HepG2 (cell line): ENCODE measurements around the gene SUSD4. TPM values are rescaled to one million over a fixed set of nuclear protein-coding genes. Genes with fewer than 3 reads are reported as not detected.

Experiments used
- FOXA1 ChIP-seq, 2 experiments: fragments of 450-650 bp in 1 of 2; sonication (generic) in 1 of 2; formaldehyde crosslinking in 1 of 2; IDR thresholded peaks; 2 replicates each; pipeline versions ENCODE4 v1.4.0 to v1.6.1; 2016 to 2020; ENCODE audit warnings: missing genetic modification reagents in 1 of 2
- HOXA7 ChIP-seq: sonication (generic); formaldehyde crosslinking; IDR thresholded peaks from 2 replicates; pipeline ENCODE4 v1.8.1; 2022; ENCODE audit warnings: mild to moderate bottlenecking, missing genetic modification reagents, moderate library complexity
- KAT7 ChIP-seq: IDR thresholded peaks from 2 replicates; pipeline ENCODE4 v1.6.1; 2018; ENCODE audit warnings: borderline replicate concordance, missing compliant biosample characterization
- ZNF253 ChIP-seq: sonication (generic); formaldehyde crosslinking; IDR thresholded peaks from 2 replicates; pipeline ENCODE4 v1.8.0; 2022; ENCODE audit warnings: mild to moderate bottlenecking, missing genetic modification reagents, borderline replicate concordance
- ZNF572 ChIP-seq: sonication (generic); formaldehyde crosslinking; IDR thresholded peaks from 2 replicates; pipeline ENCODE4 v1.5.1; 2020; ENCODE audit warnings: mild to moderate bottlenecking, missing genetic modification reagents
- ZNF781 ChIP-seq: sonication (generic); formaldehyde crosslinking; IDR thresholded peaks from 2 replicates; pipeline ENCODE4 v1.5.1; 2020; ENCODE audit warnings: borderline replicate concordance, mild to moderate bottlenecking, missing genetic modification reagents; ENCODE audit errors: not compliant biosample characterization
- polyA plus RNA-seq, 8 experiments: library from polyadenylated mRNA; depleted of rRNA in 3 of 8; stranded (reverse) in 7 of 8; unstranded in 1 of 8; fragments of >200 nt; fragmentation: Illumina TruSeq in 4 of 8; extraction: Trizol in 4 of 8; gene quantifications; 2 replicates each; pipeline versions ENCODE4 v1.2.1 to v1.2.3, GENCODE V29; 2011 to 2016; ENCODE audit warnings: low read depth in 4 of 8, missing spikeins in 1 of 8, mixed read lengths in 1 of 8; ENCODE audit not compliant: insufficient read depth in 1 of 8
- total RNA-seq, 5 experiments: library from RNA; depleted of rRNA; stranded (reverse); fragments of >200 nt; fragmentation: Illumina TruSeq; extraction: Trizol; gene quantifications; 2 replicates each; pipeline ENCODE4 v1.2.3, GENCODE V29; 2016; ENCODE audit warnings: low read depth in 1 of 5
- TF ChIP-seq, protein P1 (sequence below), 2 experiments: sonication (generic) in 1 of 2; formaldehyde crosslinking in 1 of 2; IDR thresholded peaks; 2 replicates each; pipeline versions ENCODE4 v1.4.0 to v1.6.1; 2016 to 2020; ENCODE audit warnings: borderline replicate concordance in 1 of 2, low read depth in 1 of 2, mild to moderate bottlenecking in 1 of 2, missing genetic modification reagents in 1 of 2
- TF ChIP-seq, protein P2 (sequence below): sonication (generic); formaldehyde crosslinking; IDR thresholded peaks from 2 replicates; pipeline ENCODE4 v1.4.0; 2020; ENCODE audit warnings: missing genetic modification reagents, borderline replicate concordance

The SUSD4 gene
- total and polyA plus RNA-seq, 2 of the 13 experiments (the other 11 are each of a cell fraction or from before 2014, with no cell fraction given) = not detected

DNA sequence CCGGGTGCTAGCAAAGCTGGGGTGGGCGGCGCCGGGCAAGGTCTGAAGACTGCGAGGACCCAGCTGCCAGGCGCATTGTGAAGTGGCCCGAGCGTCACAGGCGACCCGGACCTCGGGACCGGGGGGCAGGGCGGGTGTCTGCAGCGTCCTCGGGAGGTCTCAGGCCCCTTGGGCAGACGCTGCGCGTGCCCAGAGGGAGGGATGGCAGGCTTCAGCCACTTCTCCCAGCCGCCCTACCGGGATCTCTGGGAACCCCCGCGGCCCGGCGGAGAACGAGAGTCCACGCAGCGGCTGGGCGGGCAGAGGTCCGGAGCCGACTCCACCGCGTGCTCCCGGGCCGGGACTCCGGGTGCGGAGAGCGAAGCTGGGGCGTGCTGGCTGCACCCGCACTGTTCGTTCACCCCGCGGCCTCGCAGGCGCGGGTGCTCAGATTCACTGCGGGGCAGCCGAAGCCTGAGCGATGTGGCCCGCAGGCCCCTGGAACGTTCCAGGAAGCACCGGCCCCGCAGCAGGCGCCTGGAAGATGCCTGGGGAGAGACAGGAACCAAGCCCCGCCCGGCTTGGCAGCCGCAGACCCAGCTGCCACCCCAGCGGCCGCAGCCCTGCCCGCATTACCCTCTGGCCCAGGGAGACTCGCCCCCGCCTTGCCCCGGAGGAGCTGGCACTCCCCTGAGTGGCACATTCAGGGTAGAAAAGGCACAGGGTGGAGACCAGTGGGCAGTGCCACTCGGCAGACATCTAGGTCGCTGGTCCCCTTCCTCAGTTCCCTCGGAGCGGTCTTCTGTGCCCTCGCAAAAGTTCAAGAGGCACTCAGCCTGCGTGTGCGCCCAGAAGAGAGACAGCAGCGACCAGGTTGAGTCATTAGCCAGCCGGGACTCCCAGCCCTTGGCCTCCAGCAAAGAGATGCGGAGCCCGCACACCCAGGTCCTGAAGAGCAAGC is 29.6 kb upstream of the SUSD4 start, which contains the start of gene CCDC185 (continued):
- TF ChIP-seq, protein P1, sequence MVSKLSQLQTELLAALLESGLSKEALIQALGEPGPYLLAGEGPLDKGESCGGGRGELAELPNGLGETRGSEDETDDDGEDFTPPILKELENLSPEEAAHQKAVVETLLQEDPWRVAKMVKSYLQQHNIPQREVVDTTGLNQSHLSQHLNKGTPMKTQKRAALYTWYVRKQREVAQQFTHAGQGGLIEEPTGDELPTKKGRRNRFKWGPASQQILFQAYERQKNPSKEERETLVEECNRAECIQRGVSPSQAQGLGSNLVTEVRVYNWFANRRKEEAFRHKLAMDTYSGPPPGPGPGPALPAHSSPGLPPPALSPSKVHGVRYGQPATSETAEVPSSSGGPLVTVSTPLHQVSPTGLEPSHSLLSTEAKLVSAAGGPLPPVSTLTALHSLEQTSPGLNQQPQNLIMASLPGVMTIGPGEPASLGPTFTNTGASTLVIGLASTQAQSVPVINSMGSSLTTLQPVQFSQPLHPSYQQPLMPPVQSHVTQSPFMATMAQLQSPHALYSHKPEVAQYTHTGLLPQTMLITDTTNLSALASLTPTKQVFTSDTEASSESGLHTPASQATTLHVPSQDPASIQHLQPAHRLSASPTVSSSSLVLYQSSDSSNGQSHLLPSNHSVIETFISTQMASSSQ (IDR thresholded peaks at IDR 0.05; ENCODE audit: low read depth) = no peak
- TF ChIP-seq, protein P1 (CRISPR knock-in tag; IDR thresholded peaks at IDR 0.05; ENCODE audit: borderline replicate concordance) = no peak
- no peak for TF ChIP-seq HOXA7
- TF ChIP-seq KAT7 (CRISPR knock-in tag) = no peak
- TF ChIP-seq FOXA1 (IDR thresholded peaks at IDR 0.05) = no peak
- no peak for TF ChIP-seq FOXA1 (CRISPR knock-in tag; IDR thresholded peaks at IDR 0.05)
- no peak for TF ChIP-seq ZNF781 (CRISPR knock-in tag)
- no peak for TF ChIP-seq ZNF572 (CRISPR knock-in tag)
- TF ChIP-seq, protein P2, sequence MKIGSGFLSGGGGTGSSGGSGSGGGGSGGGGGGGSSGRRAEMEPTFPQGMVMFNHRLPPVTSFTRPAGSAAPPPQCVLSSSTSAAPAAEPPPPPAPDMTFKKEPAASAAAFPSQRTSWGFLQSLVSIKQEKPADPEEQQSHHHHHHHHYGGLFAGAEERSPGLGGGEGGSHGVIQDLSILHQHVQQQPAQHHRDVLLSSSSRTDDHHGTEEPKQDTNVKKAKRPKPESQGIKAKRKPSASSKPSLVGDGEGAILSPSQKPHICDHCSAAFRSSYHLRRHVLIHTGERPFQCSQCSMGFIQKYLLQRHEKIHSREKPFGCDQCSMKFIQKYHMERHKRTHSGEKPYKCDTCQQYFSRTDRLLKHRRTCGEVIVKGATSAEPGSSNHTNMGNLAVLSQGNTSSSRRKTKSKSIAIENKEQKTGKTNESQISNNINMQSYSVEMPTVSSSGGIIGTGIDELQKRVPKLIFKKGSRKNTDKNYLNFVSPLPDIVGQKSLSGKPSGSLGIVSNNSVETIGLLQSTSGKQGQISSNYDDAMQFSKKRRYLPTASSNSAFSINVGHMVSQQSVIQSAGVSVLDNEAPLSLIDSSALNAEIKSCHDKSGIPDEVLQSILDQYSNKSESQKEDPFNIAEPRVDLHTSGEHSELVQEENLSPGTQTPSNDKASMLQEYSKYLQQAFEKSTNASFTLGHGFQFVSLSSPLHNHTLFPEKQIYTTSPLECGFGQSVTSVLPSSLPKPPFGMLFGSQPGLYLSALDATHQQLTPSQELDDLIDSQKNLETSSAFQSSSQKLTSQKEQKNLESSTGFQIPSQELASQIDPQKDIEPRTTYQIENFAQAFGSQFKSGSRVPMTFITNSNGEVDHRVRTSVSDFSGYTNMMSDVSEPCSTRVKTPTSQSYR = no peak
- no peak for TF ChIP-seq ZNF253 (CRISPR knock-in tag)
